IPS-18c (cell line): ENCODE results near the gene SPTLC3.

Experiments used
- H3K4me3 ChIP-seq: 2 replicates; pipeline ENCODE4 v1.7.0; 2013; ENCODE audit warnings: low read depth, mild to moderate bottlenecking, low read length, moderate library complexity; ENCODE audit not compliant: insufficient read depth
- H3K9me3 ChIP-seq: one replicate; pipeline ENCODE4 v1.6.1; 2013; ENCODE audit warnings: mild to moderate bottlenecking, low read length, moderate library complexity; ENCODE audit not compliant: control insufficient read depth, insufficient read depth

SPTLC3 gene

GRCh38 chr20:13017883-13018535 lies 9.2 kb downstream of the SPTLC3 start:
- Histone ChIP-seq H3K9me3 (no peaks in the 10 kb centered on the region), H3K4me3 (no peak overlapping the region)

- Histone ChIP-seq H3K4me3 (no peak overlapping the region), H3K9me3 (no peaks in the 10 kb centered on the region)
Measured at GRCh38 chr20:13021205-13021970, 12.6 kb downstream of the SPTLC3 start.

GRCh38 chr20:13022401-13023155 lies 13.8 kb downstream of the SPTLC3 start:
- Histone ChIP-seq H3K9me3 (no peaks in the 10 kb centered on the region), H3K4me3 (no peak overlapping the region)

- no peak overlapping the region for H3K4me3 ChIP-seq
- H3K9me3 ChIP-seq: no peaks in the 10 kb centered on the region
Measured at GRCh38 chr20:13024596-13024995, 15.8 kb downstream of the SPTLC3 start.

GRCh38 chr20:13025181-13025580 lies 16.4 kb downstream of the SPTLC3 start:
- Histone ChIP-seq H3K9me3 (no peaks in the 10 kb centered on the region), H3K4me3 (no peak overlapping the region)

GRCh38 chr20:13028001-13028400 lies 19.2 kb downstream of the SPTLC3 start:
- Histone ChIP-seq H3K4me3 (no peak overlapping the region), H3K9me3 (no peaks in the 10 kb centered on the region)

GRCh38 chr20:13028673-13029072 lies 19.9 kb downstream of the SPTLC3 start:
- Histone ChIP-seq H3K9me3 (no peaks in the 10 kb centered on the region), H3K4me3 (no peak overlapping the region)

GRCh38 chr20:13029687-13030375 lies 21.1 kb downstream of the SPTLC3 start:
- no peak overlapping the region for H3K4me3 ChIP-seq
- no peaks in the 10 kb centered on the region for H3K9me3 ChIP-seq

- Histone ChIP-seq H3K9me3 (no peaks in the 10 kb centered on the region), H3K4me3 (no peak overlapping the region)
Measured at GRCh38 chr20:13031751-13032150, 23.0 kb downstream of the SPTLC3 start.

- Histone ChIP-seq H3K9me3 (no peaks in the 10 kb centered on the region), H3K4me3 (no peak overlapping the region)
Measured at GRCh38 chr20:13034115-13034514, 25.3 kb downstream of the SPTLC3 start.

- H3K4me3 ChIP-seq: no peak overlapping the region
- H3K9me3 ChIP-seq: no peaks in the 10 kb centered on the region
Measured at GRCh38 chr20:13034936-13035335, 26.2 kb downstream of the SPTLC3 start.

GRCh38 chr20:13035399-13036152 lies 26.8 kb downstream of the SPTLC3 start:
- H3K9me3 ChIP-seq: no peaks in the 10 kb centered on the region
- H3K4me3 ChIP-seq: no peak overlapping the region

GRCh38 chr20:13037727-13038126 lies 29.0 kb downstream of the SPTLC3 start:
- H3K4me3 ChIP-seq: no peak overlapping the region
- H3K9me3 ChIP-seq: no peaks in the 10 kb centered on the region

GRCh38 chr20:13041574-13042457 lies 33.0 kb downstream of the SPTLC3 start:
- no peaks in the 10 kb centered on the region for H3K9me3 ChIP-seq
- H3K4me3 ChIP-seq: no peak overlapping the region

GRCh38 chr20:13042458-13042794 lies 33.7 kb downstream of the SPTLC3 start:
- no peak overlapping the region for H3K4me3 ChIP-seq
- no peaks in the 10 kb centered on the region for H3K9me3 ChIP-seq

GRCh38 chr20:13046409-13046808 lies 37.6 kb downstream of the SPTLC3 start:
- Histone ChIP-seq H3K4me3 (no peak overlapping the region), H3K9me3 (no peaks in the 10 kb centered on the region)
